ENCODE measurements around the gene CREB5. TPM values are rescaled to one million over a fixed set of nuclear protein-coding genes. Genes with fewer than 3 reads are reported as not detected.

CREB5 gene
- total RNA-seq, 1 donor from 2014 or later: 4.6 TPM

DNA sequence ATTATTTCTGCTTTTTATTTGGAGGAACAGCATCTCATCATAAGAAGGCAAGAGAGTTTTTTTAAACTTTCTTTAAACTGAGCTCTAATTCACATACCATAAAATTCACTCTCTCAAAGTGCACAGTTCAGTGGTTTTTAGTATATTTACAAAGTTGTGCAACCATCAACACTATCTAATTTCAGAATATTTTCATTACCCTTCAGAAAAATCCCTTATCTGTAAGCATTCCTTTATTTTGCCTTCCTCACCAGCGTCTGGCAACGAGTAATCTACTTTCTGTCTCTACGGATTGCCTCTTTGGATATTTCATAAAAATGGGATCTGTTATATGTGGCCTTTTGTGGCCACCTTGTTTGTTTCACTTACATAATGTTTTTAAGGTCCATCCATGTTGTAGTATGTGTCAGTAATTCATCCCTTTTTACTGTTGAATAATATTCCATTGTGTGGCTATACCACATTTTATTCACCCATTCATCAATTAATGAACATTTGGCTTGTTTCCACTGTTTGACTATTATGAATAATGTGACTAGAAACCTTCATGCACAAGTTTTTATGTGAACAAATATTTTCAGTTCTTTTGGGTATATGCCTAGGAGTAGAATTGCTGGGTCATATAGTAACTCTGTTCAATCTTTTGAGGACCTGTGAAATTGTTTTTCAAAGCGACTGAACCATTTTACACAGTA, 364.3 kb downstream of the CREB5 start:
- Mint-ChIP-seq H3K9me3 (ENCODE audit: low read depth) (no peaks in the 10 kb centered on the region), H3K27ac (no peak overlapping the region), H3K4me1 (ENCODE audit: low read depth) (peaks cover 13% of the 10 kb centered on the region), H3K4me3 (ENCODE audit: low read depth) (no peak overlapping the region), H3K27me3 (no peaks in the 10 kb centered on the region), H3K36me3 (ENCODE audit: insufficient read depth) (no peaks in the 10 kb centered on the region)
- TF ChIP-seq CTCF (IDR thresholded peaks at IDR 0.05; ENCODE audit: unreplicated experiment): no peak
- no peak for DNase-seq (ENCODE audit: low spot score, unreplicated experiment)

DNA sequence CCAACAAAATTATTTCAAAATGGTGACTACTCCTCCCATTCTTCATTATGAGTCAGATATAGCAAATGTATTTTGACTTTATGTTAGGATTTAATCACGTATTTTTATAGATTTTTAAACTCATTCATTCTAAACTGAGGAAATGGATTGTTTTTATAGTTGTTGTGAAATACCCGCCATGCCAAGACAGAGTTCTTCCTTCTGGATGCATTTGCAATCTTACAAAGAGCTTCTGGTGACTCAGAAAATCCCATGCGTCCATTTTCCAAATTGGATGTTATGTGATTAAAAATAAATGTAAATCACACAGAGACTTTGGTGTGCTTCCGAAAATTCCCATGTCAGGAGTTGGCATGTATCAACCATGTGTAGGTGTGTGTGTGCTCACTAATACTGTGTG, 366.5 kb downstream of the CREB5 start:
- no peak for TF ChIP-seq CTCF (IDR thresholded peaks at IDR 0.05; ENCODE audit: unreplicated experiment)
- no peak overlapping the region for H3K4me3 Mint-ChIP-seq (ENCODE audit: low read depth)
- no peak overlapping the region for H3K27ac Mint-ChIP-seq
- DNase-seq (ENCODE audit: low spot score, unreplicated experiment): no peak
- no peaks in the 10 kb centered on the region for H3K27me3 Mint-ChIP-seq
- H3K4me1 Mint-ChIP-seq (ENCODE audit: low read depth): peaks cover 18% of the 10 kb centered on the region
- no peaks in the 10 kb centered on the region for H3K36me3 Mint-ChIP-seq (ENCODE audit: insufficient read depth)
- no peaks in the 10 kb centered on the region for H3K9me3 Mint-ChIP-seq (ENCODE audit: low read depth)

DNA sequence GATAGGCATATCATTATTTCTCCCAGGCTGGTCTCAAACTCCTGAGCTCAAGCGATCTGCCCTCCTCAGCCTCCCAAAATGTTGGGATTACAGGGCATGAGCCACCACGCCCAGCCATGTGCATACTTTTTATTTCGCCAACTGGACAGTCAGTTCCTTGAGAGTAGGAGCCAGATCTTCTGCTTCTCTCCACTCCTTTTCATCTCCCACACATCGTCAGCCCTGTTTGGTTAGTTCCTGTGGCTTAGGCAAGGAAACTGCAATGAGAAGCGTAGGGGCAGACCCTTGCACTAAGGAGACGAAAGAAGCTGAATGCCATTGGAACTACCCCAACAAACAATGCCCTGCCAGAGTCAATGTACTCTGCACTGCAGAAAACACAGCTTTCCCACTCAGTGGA, 367.6 kb downstream of the CREB5 start:
- H3K4me3 Mint-ChIP-seq (ENCODE audit: low read depth): no peak overlapping the region
- no peak for TF ChIP-seq CTCF (IDR thresholded peaks at IDR 0.05; ENCODE audit: unreplicated experiment)
- DNase-seq (ENCODE audit: low spot score, unreplicated experiment): no peak
- no peak overlapping the region for H3K27ac Mint-ChIP-seq
- H3K9me3 Mint-ChIP-seq (ENCODE audit: low read depth): no peaks in the 10 kb centered on the region
- H3K4me1 Mint-ChIP-seq (ENCODE audit: low read depth): peaks cover 20% of the 10 kb centered on the region
- no peaks in the 10 kb centered on the region for H3K27me3 Mint-ChIP-seq
- H3K36me3 Mint-ChIP-seq (ENCODE audit: insufficient read depth): no peaks in the 10 kb centered on the region

- no peak for TF ChIP-seq CTCF (IDR thresholded peaks at IDR 0.05; ENCODE audit: unreplicated experiment)
- no peak for DNase-seq (ENCODE audit: low spot score, unreplicated experiment)
- Mint-ChIP-seq H3K9me3 (ENCODE audit: low read depth) (no peaks in the 10 kb centered on the region), H3K27ac (no peak overlapping the region), H3K4me3 (ENCODE audit: low read depth) (no peak overlapping the region), H3K27me3 (no peaks in the 10 kb centered on the region), H3K4me1 (ENCODE audit: low read depth) (peaks cover 28% of the 10 kb centered on the region), H3K36me3 (ENCODE audit: insufficient read depth) (no peaks in the 10 kb centered on the region)
Measured at GRCh38 chr7:28782362-28782761, 370.0 kb downstream of the CREB5 start.

DNA sequence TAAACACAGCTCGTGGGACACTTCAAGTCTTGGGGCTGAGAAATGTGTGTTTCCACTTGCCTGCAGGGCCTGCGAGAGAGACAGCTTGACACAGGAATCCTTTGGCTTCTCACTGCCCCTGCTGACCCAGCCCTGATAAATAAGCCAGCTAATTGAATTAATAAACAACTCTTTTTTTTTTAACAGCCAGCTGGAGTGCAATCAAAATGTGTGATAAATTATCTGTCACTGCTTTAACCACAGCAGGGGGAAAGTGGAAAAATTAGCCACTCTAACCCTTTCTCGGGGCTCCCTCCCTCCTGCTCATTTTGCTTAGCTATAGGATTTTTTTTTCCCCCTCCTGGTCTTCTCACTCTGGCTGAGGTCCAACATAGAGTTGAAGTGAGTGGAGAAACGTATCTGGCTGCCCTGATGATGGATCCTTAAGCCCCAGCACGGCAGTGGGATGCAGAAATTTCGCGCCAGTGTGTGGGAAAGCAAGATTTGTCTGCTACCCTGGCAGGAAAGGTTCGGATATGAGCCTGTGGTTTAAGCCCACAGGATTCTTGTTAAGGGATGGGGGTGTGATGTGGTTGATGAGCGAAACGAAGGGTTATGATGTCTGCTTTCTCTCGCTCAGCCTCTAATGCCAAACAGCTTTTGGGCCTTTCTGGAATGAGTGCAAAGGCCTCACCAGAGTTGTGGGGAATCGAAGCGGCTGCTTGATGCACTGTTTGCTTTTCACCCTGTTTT, 372.0 kb downstream of the CREB5 start:
- no peaks in the 10 kb centered on the region for H3K36me3 Mint-ChIP-seq (ENCODE audit: insufficient read depth)
- DNase-seq (ENCODE audit: low spot score, unreplicated experiment): no peak
- peak overlapping the region; percentile 29 for H3K4me3 Mint-ChIP-seq (ENCODE audit: low read depth)
- H3K9me3 Mint-ChIP-seq (ENCODE audit: low read depth): no peaks in the 10 kb centered on the region
- no peaks in the 10 kb centered on the region for H3K27me3 Mint-ChIP-seq
- no peak for TF ChIP-seq CTCF (IDR thresholded peaks at IDR 0.05; ENCODE audit: unreplicated experiment)
- H3K27ac Mint-ChIP-seq: peak overlapping the region; percentile 73
- H3K4me1 Mint-ChIP-seq (ENCODE audit: low read depth): peaks cover 36% of the 10 kb centered on the region

All from progenitor cell of endocrine pancreas (in vitro differentiated cells).